ENCODE data around the gene PPBP. TPM values are rescaled to one million over a fixed set of nuclear protein-coding genes. Genes with fewer than 3 reads are reported as not detected.

Gene PPBP
- polyA plus RNA-seq, 1 donor from 2014 or later, result not detected

GRCh38 chr4:73976217-73976616 lies 11.8 kb downstream of the PPBP start:
- no peak overlapping the region for H3K9ac ChIP-seq (ENCODE audit: low read length)
- no peaks in the 10 kb centered on the region for H3K79me2 ChIP-seq (replicated peaks; ENCODE audit: insufficient read depth, low read length)
- no peak overlapping the region for H3K27ac ChIP-seq (ENCODE audit: low read length)
- H3K36me3 ChIP-seq (ENCODE audit: insufficient read depth, low read length), result no peaks in the 10 kb centered on the region
- no peaks in the 10 kb centered on the region for H3K27me3 ChIP-seq (ENCODE audit: insufficient read depth, low read depth, low read length)
- H4K20me1 ChIP-seq (ENCODE audit: insufficient read depth), result no peaks in the 10 kb centered on the region
- no peak overlapping the region for H3K4me3 ChIP-seq (ENCODE audit: low read length)
- no peak overlapping the region for H3K4me2 ChIP-seq (ENCODE audit: low read length)
- H3F3A ChIP-seq (ENCODE audit: insufficient read depth, low read length, poor library complexity, severe bottlenecking), result no peaks in the 10 kb centered on the region
- no peaks in the 10 kb centered on the region for H3K9me3 ChIP-seq (ENCODE audit: low read length)
- H3K9me2 ChIP-seq (ENCODE audit: insufficient read depth, low read length), result no peaks in the 10 kb centered on the region
- no peak for TF ChIP-seq TAF1 (IDR thresholded peaks at IDR 0.05; ENCODE audit: low read depth)
- no peak overlapping the region for H2AFZ ChIP-seq (ENCODE audit: low read depth, low read length)

- Histone ChIP-seq H2AFZ (ENCODE audit: low read depth, low read length) (no peak overlapping the region), H3K9ac (ENCODE audit: low read length) (no peak overlapping the region), H3K27ac (ENCODE audit: low read length) (no peak overlapping the region), H3K9me3 (ENCODE audit: low read length) (no peaks in the 10 kb centered on the region), H3K4me3 (ENCODE audit: low read length) (no peak overlapping the region), H3K36me3 (ENCODE audit: insufficient read depth, low read length) (no peaks in the 10 kb centered on the region), H3K79me2 (replicated peaks; ENCODE audit: insufficient read depth, low read length) (no peaks in the 10 kb centered on the region), H3K9me2 (ENCODE audit: insufficient read depth, low read length) (no peaks in the 10 kb centered on the region), H3K4me2 (ENCODE audit: low read length) (no peak overlapping the region), H4K20me1 (ENCODE audit: insufficient read depth) (no peaks in the 10 kb centered on the region), H3K27me3 (ENCODE audit: insufficient read depth, low read depth, low read length) (no peaks in the 10 kb centered on the region), H3F3A (ENCODE audit: insufficient read depth, low read length, poor library complexity, severe bottlenecking) (no peaks in the 10 kb centered on the region)
- TF ChIP-seq POLR2AphosphoS5 (IDR thresholded peaks at IDR 0.05), result no peak
- no peak for TF ChIP-seq MXI1 (conservative IDR thresholded peaks at IDR 0.05; ENCODE audit: poor library complexity, severe bottlenecking)
- TF ChIP-seq REST (IDR thresholded peaks at IDR 0.05; ENCODE audit: borderline replicate concordance), result no peak
- TF ChIP-seq EP300 (conservative IDR thresholded peaks at IDR 0.05; ENCODE audit: poor library complexity, severe bottlenecking), result no peak
- TF ChIP-seq TAF1 (IDR thresholded peaks at IDR 0.05; ENCODE audit: low read depth), result no peak
- TF ChIP-seq RAD21 (conservative IDR thresholded peaks at IDR 0.05), result no peak
- no peak for TF ChIP-seq EZH2 (IDR thresholded peaks at IDR 0.05; ENCODE audit: borderline replicate concordance, insufficient read depth, low read length, poor library complexity, severe bottlenecking)
- no peak for TF ChIP-seq SMC3 (conservative IDR thresholded peaks at IDR 0.05; ENCODE audit: poor library complexity)
- no peak for TF ChIP-seq CTCF (IDR thresholded peaks at IDR 0.05; ENCODE audit: poor library complexity, severe bottlenecking)
Observed at GRCh38 chr4:73974352-73974751, 13.6 kb downstream of the PPBP start.

- H3K9me3 ChIP-seq (ENCODE audit: low read length), result no peaks in the 10 kb centered on the region
- no peak overlapping the region for H3K27ac ChIP-seq (ENCODE audit: low read length)
- no peaks in the 10 kb centered on the region for H3K79me2 ChIP-seq (replicated peaks; ENCODE audit: insufficient read depth, low read length)
- H3K9ac ChIP-seq (ENCODE audit: low read length), result no peak overlapping the region
- TF ChIP-seq EP300 (conservative IDR thresholded peaks at IDR 0.05; ENCODE audit: poor library complexity, severe bottlenecking), result no peak
- TF ChIP-seq SMC3 (conservative IDR thresholded peaks at IDR 0.05; ENCODE audit: poor library complexity), result no peak
- no peak for TF ChIP-seq MXI1 (conservative IDR thresholded peaks at IDR 0.05; ENCODE audit: poor library complexity, severe bottlenecking)
- no peak for TF ChIP-seq POLR2AphosphoS5 (IDR thresholded peaks at IDR 0.05)
- no peak for TF ChIP-seq TAF1 (IDR thresholded peaks at IDR 0.05; ENCODE audit: low read depth)
- no peak for TF ChIP-seq EZH2 (IDR thresholded peaks at IDR 0.05; ENCODE audit: borderline replicate concordance, insufficient read depth, low read length, poor library complexity, severe bottlenecking)
- TF ChIP-seq REST (IDR thresholded peaks at IDR 0.05; ENCODE audit: borderline replicate concordance), result no peak
- TF ChIP-seq RAD21 (conservative IDR thresholded peaks at IDR 0.05), result no peak
- no peak for TF ChIP-seq CTCF (IDR thresholded peaks at IDR 0.05; ENCODE audit: poor library complexity, severe bottlenecking)
- no peaks in the 10 kb centered on the region for H3K9me2 ChIP-seq (ENCODE audit: insufficient read depth, low read length)
- no peak overlapping the region for H3K4me2 ChIP-seq (ENCODE audit: low read length)
- H4K20me1 ChIP-seq (ENCODE audit: insufficient read depth), result no peaks in the 10 kb centered on the region
- H3K27me3 ChIP-seq (ENCODE audit: insufficient read depth, low read depth, low read length), result no peaks in the 10 kb centered on the region
- H3K4me3 ChIP-seq (ENCODE audit: low read length), result no peak overlapping the region
- no peaks in the 10 kb centered on the region for H3F3A ChIP-seq (ENCODE audit: insufficient read depth, low read length, poor library complexity, severe bottlenecking)
- no peak overlapping the region for H2AFZ ChIP-seq (ENCODE audit: low read depth, low read length)
- H3K36me3 ChIP-seq (ENCODE audit: insufficient read depth, low read length), result no peaks in the 10 kb centered on the region
Observed at GRCh38 chr4:73970945-73971344, 17.0 kb downstream of the PPBP start.
